Measurements from ENCODE around the gene ZNF467.

Gene ZNF467

GRCh38 chr7:149719050-149719899, 54.1 kb downstream of the ZNF467 start:
- Histone ChIP-seq H3K4me3 (ENCODE audit: low read length) (no peak overlapping the region), H3K4me1 (ENCODE audit: control insufficient read depth, insufficient read depth, low read length) (peaks cover 7% of the 10 kb centered on the region), H3K9ac (ENCODE audit: low read depth, low read length) (no peak overlapping the region), H3K9me3 (replicated peaks; ENCODE audit: low read length) (no peaks in the 10 kb centered on the region), H3K4me2 (ENCODE audit: low read length) (no peak overlapping the region), H3K36me3 (ENCODE audit: insufficient read depth, low read length) (peaks cover 15% of the 10 kb centered on the region), H3K27me3 (ENCODE audit: control insufficient read depth, insufficient read depth, low read length) (no peaks in the 10 kb centered on the region)

GRCh38 chr7:149718730-149719049, 54.7 kb downstream of the ZNF467 start:
- no peaks in the 10 kb centered on the region for H3K27me3 ChIP-seq (ENCODE audit: control insufficient read depth, insufficient read depth, low read length)
- no peak overlapping the region for H3K4me2 ChIP-seq (ENCODE audit: low read length)
- no peak overlapping the region for H3K9ac ChIP-seq (ENCODE audit: low read depth, low read length)
- H3K36me3 ChIP-seq (ENCODE audit: insufficient read depth, low read length): peaks cover 12% of the 10 kb centered on the region
- peaks cover 12% of the 10 kb centered on the region for H3K4me1 ChIP-seq (ENCODE audit: control insufficient read depth, insufficient read depth, low read length)
- H3K4me3 ChIP-seq (ENCODE audit: low read length): no peak overlapping the region
- no peaks in the 10 kb centered on the region for H3K9me3 ChIP-seq (replicated peaks; ENCODE audit: low read length)

- Histone ChIP-seq H3K27me3 (ENCODE audit: control insufficient read depth, insufficient read depth, low read length) (no peaks in the 10 kb centered on the region), H3K36me3 (ENCODE audit: insufficient read depth, low read length) (peaks cover 7% of the 10 kb centered on the region), H3K4me3 (ENCODE audit: low read length) (no peak overlapping the region), H3K4me1 (ENCODE audit: control insufficient read depth, insufficient read depth, low read length) (peaks cover 12% of the 10 kb centered on the region), H3K9me3 (replicated peaks; ENCODE audit: low read length) (no peaks in the 10 kb centered on the region), H3K4me2 (ENCODE audit: low read length) (no peak overlapping the region), H3K9ac (ENCODE audit: low read depth, low read length) (no peak overlapping the region)
Observed at GRCh38 chr7:149717481-149717880, 55.9 kb downstream of the ZNF467 start.

- H3K4me1 ChIP-seq (ENCODE audit: control insufficient read depth, insufficient read depth, low read length): peaks cover 12% of the 10 kb centered on the region
- H3K4me2 ChIP-seq (ENCODE audit: low read length): no peak overlapping the region
- peaks cover 7% of the 10 kb centered on the region for H3K36me3 ChIP-seq (ENCODE audit: insufficient read depth, low read length)
- H3K4me3 ChIP-seq (ENCODE audit: low read length): no peak overlapping the region
- no peaks in the 10 kb centered on the region for H3K27me3 ChIP-seq (ENCODE audit: control insufficient read depth, insufficient read depth, low read length)
- H3K9me3 ChIP-seq (replicated peaks; ENCODE audit: low read length): no peaks in the 10 kb centered on the region
- H3K9ac ChIP-seq (ENCODE audit: low read depth, low read length): no peak overlapping the region
Observed at GRCh38 chr7:149716932-149717307, 56.5 kb downstream of the ZNF467 start.

GRCh38 chr7:149716007-149716931, 57.1 kb downstream of the ZNF467 start:
- Histone ChIP-seq H3K9ac (ENCODE audit: low read depth, low read length) (no peak overlapping the region), H3K9me3 (replicated peaks; ENCODE audit: low read length) (peaks cover 3% of the 10 kb centered on the region), H3K4me2 (ENCODE audit: low read length) (peak overlapping the region; percentile 96), H3K27me3 (ENCODE audit: control insufficient read depth, insufficient read depth, low read length) (no peaks in the 10 kb centered on the region), H3K4me3 (ENCODE audit: low read length) (no peak overlapping the region), H3K36me3 (ENCODE audit: insufficient read depth, low read length) (peaks cover 4% of the 10 kb centered on the region), H3K4me1 (ENCODE audit: control insufficient read depth, insufficient read depth, low read length) (peaks cover 12% of the 10 kb centered on the region)

GRCh38 chr7:149715476-149715875, 57.9 kb downstream of the ZNF467 start:
- peak overlapping the region; percentile 96 for H3K4me2 ChIP-seq (ENCODE audit: low read length)
- H3K36me3 ChIP-seq (ENCODE audit: insufficient read depth, low read length): no peaks in the 10 kb centered on the region
- peaks cover 12% of the 10 kb centered on the region for H3K4me1 ChIP-seq (ENCODE audit: control insufficient read depth, insufficient read depth, low read length)
- peak overlapping the region; percentile 87 for H3K4me3 ChIP-seq (ENCODE audit: low read length)
- H3K9ac ChIP-seq (ENCODE audit: low read depth, low read length): peak overlapping the region; percentile 83
- H3K9me3 ChIP-seq (replicated peaks; ENCODE audit: low read length): peaks cover 6% of the 10 kb centered on the region
- no peaks in the 10 kb centered on the region for H3K27me3 ChIP-seq (ENCODE audit: control insufficient read depth, insufficient read depth, low read length)

- peak overlapping the region; percentile 96 for H3K4me2 ChIP-seq (ENCODE audit: low read length)
- H3K27me3 ChIP-seq (ENCODE audit: control insufficient read depth, insufficient read depth, low read length): no peaks in the 10 kb centered on the region
- peak overlapping the region; percentile 83 for H3K9ac ChIP-seq (ENCODE audit: low read depth, low read length)
- peak overlapping the region; percentile 87 for H3K4me3 ChIP-seq (ENCODE audit: low read length)
- H3K36me3 ChIP-seq (ENCODE audit: insufficient read depth, low read length): no peaks in the 10 kb centered on the region
- H3K4me1 ChIP-seq (ENCODE audit: control insufficient read depth, insufficient read depth, low read length): peaks cover 12% of the 10 kb centered on the region
- peaks cover 6% of the 10 kb centered on the region for H3K9me3 ChIP-seq (replicated peaks; ENCODE audit: low read length)
Observed at GRCh38 chr7:149714910-149715471, 58.4 kb downstream of the ZNF467 start.
